Psoas muscle (tissue), 8 donors: Measurements from ENCODE around the gene ARHGAP19. TPM values are rescaled to one million over a fixed set of nuclear protein-coding genes. Genes with fewer than 3 reads are reported as not detected.

Experiments
- ATAC-seq, 4 donors: fragments of 200-7000 bp; cut with Tn5 transposase; one replicate each; pipeline ENCODE4 v1.9.1; 2020; ENCODE audit warnings: moderate library complexity in 3 of 4, mild to moderate bottlenecking in 2 of 4
- DNase-seq, 2 donors: peaks; one replicate each; pipeline ENCODE4 v3.0.0-alpha.2; 2020
- H3K27ac ChIP-seq: fragments of 200-600 bp; one replicate; pipeline ENCODE4 v1.8.0; 2022
- H3K27me3 ChIP-seq, 3 donors: fragments of 200-600 bp in 1 of 3; one replicate each; pipeline versions ENCODE4 v1.6.1 to v1.8.0; 2013 to 2022; ENCODE audit warnings: low read length in 2 of 3, mild to moderate bottlenecking in 2 of 3, moderate library complexity in 1 of 3; ENCODE audit not compliant: insufficient read depth in 3 of 3
- H3K36me3 ChIP-seq, 2 donors: fragments of 200-600 bp in 1 of 2; one replicate each; pipeline versions ENCODE4 v1.6.1 to v1.8.0; 2013 to 2022; ENCODE audit warnings: low read depth in 1 of 2, mild to moderate bottlenecking in 1 of 2, moderate library complexity in 1 of 2; ENCODE audit not compliant: insufficient read depth in 1 of 2
- H3K4me1 ChIP-seq: fragments of 200-600 bp; one replicate; pipeline ENCODE4 v1.8.0; 2022
- H3K4me3 ChIP-seq: fragments of 200-600 bp; one replicate; pipeline ENCODE4 v1.8.0; 2022; ENCODE audit warnings: mild to moderate bottlenecking
- H3K9me3 ChIP-seq: fragments of 200-600 bp; one replicate; pipeline ENCODE4 v1.8.0; 2022
- WGBS, 3 donors: extraction: QIAGEN DNeasy Blood & Tissue Kit; methylation state at CpG; one replicate each; pipeline versions ENCODE4 v1.1.6 to v1.1.7; 2013; 5-methylcytosine and 5-hydroxymethylcytosine counted together
- intact Hi-C, 2 donors: fragments of 100-400 bp; cut with DNase I; formaldehyde crosslinking; loops; one replicate each; pipeline versions ENCODE4 v1.11.0 to v1.14.2; 2022
- polyA plus RNA-seq, 3 donors: library from polyadenylated mRNA; stranded (reverse); fragments of 200-250 nt; gene quantifications; one replicate each; pipeline ENCODE4 v1.2.3, GENCODE V29; 2013
- total RNA-seq, 4 donors: library from RNA; stranded (reverse); fragmentation: NEBNext Ultra II Directional in 2 of 4; extraction: Animal tissue kit (Norgen Biotek cat#: 25700) in 2 of 4; gene quantifications; one replicate each; pipeline versions ENCODE4 v1.2.1 to v1.2.4, GENCODE V29; 2021 to 2023
- TF ChIP-seq, protein P1 (sequence below): fragments of 200-600 bp; IDR thresholded peaks from one replicate; pipeline ENCODE4 v1.8.0; 2022; ENCODE audit warnings: antibody characterized with exemption
- donor health status: healthy with polysubstance abuse.
- donor health status: DM: no; HTN: no; CAD: no; lungs with moderate emphysema.
- donor health status: Bipolar disorder and iron deficiency.
- donor health status: healthy.
- donor health status: DM: yes; HTN: yes; CAD: no.
- donor health status: DM: no; HTN: no; CAD: no.
- donor health status: DM: no; HTN: no; CAD: no.
- donor health status: DM: yes; HTN: yes; CAD: no.

Gene ARHGAP19
- total and polyA plus RNA-seq, 7 donors = 0.77 to 3.9 (median 1.8) TPM

DNA sequence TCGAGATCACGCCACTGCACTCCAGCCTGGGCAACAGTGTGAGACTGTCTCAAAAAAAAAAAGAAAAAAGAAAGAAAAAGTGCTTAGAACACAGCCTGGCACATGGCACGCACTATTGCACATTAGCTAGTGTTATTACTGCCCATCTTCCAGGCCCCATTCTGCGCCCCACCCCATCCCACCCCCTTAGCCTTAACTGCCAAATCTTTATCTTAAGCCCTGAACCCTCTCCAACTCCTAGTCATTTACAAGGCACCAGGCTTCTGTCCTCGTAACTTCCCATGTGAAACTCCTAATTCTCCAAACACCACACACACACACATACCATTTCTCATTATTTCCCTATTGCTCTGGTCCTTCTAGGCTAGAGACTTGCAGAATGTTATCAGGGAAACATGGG, 37.3 kb upstream of the ARHGAP19 start:
- H3K27me3 ChIP-seq = no peaks in the 10 kb centered on the region
- TF ChIP-seq, protein P1, sequence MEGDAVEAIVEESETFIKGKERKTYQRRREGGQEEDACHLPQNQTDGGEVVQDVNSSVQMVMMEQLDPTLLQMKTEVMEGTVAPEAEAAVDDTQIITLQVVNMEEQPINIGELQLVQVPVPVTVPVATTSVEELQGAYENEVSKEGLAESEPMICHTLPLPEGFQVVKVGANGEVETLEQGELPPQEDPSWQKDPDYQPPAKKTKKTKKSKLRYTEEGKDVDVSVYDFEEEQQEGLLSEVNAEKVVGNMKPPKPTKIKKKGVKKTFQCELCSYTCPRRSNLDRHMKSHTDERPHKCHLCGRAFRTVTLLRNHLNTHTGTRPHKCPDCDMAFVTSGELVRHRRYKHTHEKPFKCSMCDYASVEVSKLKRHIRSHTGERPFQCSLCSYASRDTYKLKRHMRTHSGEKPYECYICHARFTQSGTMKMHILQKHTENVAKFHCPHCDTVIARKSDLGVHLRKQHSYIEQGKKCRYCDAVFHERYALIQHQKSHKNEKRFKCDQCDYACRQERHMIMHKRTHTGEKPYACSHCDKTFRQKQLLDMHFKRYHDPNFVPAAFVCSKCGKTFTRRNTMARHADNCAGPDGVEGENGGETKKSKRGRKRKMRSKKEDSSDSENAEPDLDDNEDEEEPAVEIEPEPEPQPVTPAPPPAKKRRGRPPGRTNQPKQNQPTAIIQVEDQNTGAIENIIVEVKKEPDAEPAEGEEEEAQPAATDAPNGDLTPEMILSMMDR = no peak
- H3K4me3 ChIP-seq = no peak overlapping the region
- H3K4me1 ChIP-seq = peaks cover 16% of the 10 kb centered on the region
- DNase-seq = no peak
- no peaks in the 10 kb centered on the region for H3K9me3 ChIP-seq
- intact Hi-C loops = loop anchor here in 1 of 2 donors (5.0 kb wide), 1 partner anchor 37 kb away; the partner anchor contains the start of gene ARHGAP19
- H3K36me3 ChIP-seq = peaks cover 3 to 9% of the 10 kb centered on the region in 2 donors
- H3K27ac ChIP-seq = peak overlapping the region; percentile 23
- 93 to 99% (median 97%) methylated on average over 5 of the region's 5 CpGs for WGBS, 3 donors
- no peak for ATAC-seq

DNA sequence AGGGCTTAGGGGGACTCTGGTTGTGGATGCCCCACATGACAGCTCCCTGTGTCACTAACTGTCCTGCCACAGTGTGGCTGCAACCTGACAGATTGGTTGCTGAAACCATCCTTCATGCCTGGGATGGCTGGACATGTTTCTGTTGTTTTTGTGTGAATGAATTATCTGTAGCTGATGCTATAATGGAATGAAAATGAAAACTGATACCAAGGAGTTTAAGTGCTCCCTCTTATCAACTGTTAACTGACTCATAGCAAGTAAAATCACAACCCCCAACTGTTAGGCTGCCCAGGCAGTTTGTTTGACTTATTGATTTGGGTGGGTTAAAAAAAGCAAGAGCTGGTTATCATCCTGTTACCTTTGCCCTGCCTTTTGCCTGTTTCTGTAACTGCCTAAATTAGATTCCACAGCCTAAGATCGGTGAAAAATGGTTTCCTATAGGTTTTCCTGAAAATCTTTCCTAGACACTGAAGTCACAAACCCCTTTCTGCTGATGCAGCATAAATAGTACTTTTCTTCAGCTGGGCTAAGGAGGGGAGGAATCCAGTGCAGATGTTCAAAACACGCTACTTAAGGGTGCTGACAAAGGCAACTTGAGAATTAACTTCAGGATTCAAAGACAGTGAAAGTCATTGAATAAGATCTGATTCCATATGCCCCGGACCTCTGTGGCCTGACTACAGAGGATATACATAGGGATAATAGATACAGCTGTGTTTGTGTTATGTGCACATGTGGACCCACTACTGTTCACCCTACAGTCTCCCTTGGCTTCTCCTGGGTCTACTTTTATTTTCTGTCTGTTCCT, 36.4 kb upstream of the ARHGAP19 start:
- no peak for DNase-seq
- Histone ChIP-seq H3K27me3 (no peaks in the 10 kb centered on the region), H3K36me3 (peaks cover 3 to 9% of the 10 kb centered on the region in 2 donors), H3K4me1 (peaks cover 16% of the 10 kb centered on the region), H3K9me3 (no peaks in the 10 kb centered on the region), H3K4me3 (no peak overlapping the region), H3K27ac (no peak overlapping the region)
- TF ChIP-seq, protein P1 = no peak
- 71 to 78% (median 77%) methylated on average over 3 of the region's 3 CpGs for WGBS, 3 donors
- intact Hi-C loops = no loop called here
- ATAC-seq = no peak

DNA sequence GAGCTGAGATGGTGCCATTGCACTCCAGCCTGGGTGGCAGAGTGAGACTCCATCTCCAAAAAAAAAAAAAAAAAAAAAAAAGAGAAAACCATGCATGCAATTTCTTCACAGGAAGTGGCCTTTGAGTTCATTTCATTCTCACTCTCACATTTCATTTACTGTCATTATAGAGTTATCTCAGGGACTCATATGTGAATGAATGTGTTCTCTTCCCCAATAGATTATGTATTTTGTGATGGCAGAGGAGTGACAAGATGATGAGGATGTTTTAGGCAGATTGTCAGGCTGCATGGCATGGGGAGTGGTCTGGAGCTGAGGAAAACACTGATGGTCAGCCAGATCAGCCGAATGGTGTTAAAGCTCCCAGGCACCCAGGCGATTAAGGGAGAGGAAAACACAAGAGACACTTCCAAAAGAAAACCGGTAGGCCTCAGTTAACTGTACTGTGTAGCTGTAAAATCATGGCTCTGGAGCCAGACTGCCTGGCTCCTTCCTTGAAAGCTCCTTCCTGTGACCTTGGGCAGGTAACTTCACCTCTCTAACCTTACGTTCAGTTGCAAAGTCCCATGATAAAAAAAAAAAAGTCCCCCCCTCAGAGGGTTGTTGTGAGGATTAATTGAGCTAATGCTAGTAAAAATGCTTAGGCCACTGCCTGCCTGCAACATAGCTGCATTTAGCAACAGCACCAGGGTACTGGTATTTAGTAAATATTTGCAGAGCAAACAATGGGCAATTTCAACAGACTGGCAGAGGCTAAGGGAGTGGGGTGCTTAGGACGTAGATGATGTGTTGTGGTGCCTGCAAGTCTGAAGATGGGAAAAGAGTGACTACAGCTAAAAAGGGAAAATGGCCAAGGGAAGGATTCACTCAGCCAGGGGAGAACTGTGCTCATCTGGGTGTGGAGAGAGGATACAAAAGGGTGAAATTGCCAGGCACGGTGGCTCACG, 35.2 kb upstream of the ARHGAP19 start:
- Histone ChIP-seq H3K4me3 (no peak overlapping the region), H3K27me3 (no peaks in the 10 kb centered on the region), H3K4me1 (peaks cover 16% of the 10 kb centered on the region), H3K36me3 (peaks cover 3 to 9% of the 10 kb centered on the region in 2 donors), H3K9me3 (no peaks in the 10 kb centered on the region), H3K27ac (no peak overlapping the region)
- WGBS, 3 donors = 79 to 88% (median 82%) methylated on average over 7 of the region's 7 CpGs
- intact Hi-C loops = no loop called here
- TF ChIP-seq, protein P1 = no peak
- no peak for DNase-seq
- ATAC-seq = no peak

DNA sequence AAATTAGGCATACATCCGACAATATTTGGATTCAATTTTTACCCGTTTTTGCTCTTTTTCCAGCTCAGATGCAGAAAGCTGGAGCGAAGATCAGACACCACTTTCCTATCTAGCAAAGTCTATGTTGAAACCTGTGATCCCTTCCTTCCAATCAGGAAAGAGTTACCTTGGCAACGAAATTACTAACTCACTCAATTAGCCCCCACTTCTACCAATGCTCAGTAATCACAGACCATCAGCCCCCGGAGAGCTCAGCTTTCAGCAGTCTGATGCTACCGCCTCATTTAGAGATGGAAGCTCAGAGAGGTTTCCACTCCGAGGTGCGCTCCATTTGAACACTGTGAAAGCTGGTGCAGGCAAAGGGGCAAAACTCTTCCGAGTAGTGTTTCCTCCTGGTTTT, 33.3 kb upstream of the ARHGAP19 start:
- TF ChIP-seq, protein P1 = no peak
- Histone ChIP-seq H3K4me1 (peaks cover 6% of the 10 kb centered on the region), H3K27ac (no peak overlapping the region), H3K36me3 (peaks cover 3 to 9% of the 10 kb centered on the region in 2 donors), H3K4me3 (no peak overlapping the region), H3K9me3 (no peaks in the 10 kb centered on the region), H3K27me3 (no peaks in the 10 kb centered on the region)
- 83 to 86% (median 85%) methylated on average over 9 of the region's 9 CpGs for WGBS, 3 donors
- no peak for ATAC-seq
- DNase-seq = no peak
- intact Hi-C loops = no loop called here
